Calu3 (cell line): ENCODE results near the gene CAVIN2. TPM values are rescaled to one million over a fixed set of nuclear protein-coding genes. Genes with fewer than 3 reads are reported as not detected.
A peak's percentile ranks its signal among the peaks of the same experiment; 100 is the strongest.

Source experiments
- Bru-seq: library from RNA; stranded (reverse); fragments of 400-500 nt; gene quantifications from one replicate; lab custom pipeline; 2021; lab: Mats Ljungman, UMichigan
- BruChase-seq, 2 experiments: library from RNA; stranded (reverse); fragments of 400-500 nt; gene quantifications; one replicate each; lab custom pipeline; 2021; lab: Mats Ljungman, UMichigan
- BruUV-seq: library from RNA; stranded (reverse); fragments of 400-500 nt; replicated peaks from 2 replicates; lab custom pipeline; 2021; lab: Mats Ljungman, UMichigan
- CTCF ChIA-PET: fragments of 300-600 bp; sonication (Branson Sonifier 250); formaldehyde crosslinking; loops from one replicate; lab custom pipeline; 2022; ENCODE audit warnings: antibody characterized with exemption; lab: Charles Lee
- DNase-seq: peaks from one replicate; pipeline ENCODE4 v3.0.0; 2022
- H3K27ac Mint-ChIP-seq: one replicate; pipeline ENCODE4 v1.8.0; 2022; ENCODE audit warnings: mixed read lengths; ENCODE audit not compliant: unreplicated experiment
- H3K27me3 Mint-ChIP-seq: one replicate; pipeline ENCODE4 v1.8.0; 2022; ENCODE audit warnings: mixed read lengths; ENCODE audit not compliant: unreplicated experiment
- H3K36me3 Mint-ChIP-seq: one replicate; pipeline ENCODE4 v1.8.0; 2022; ENCODE audit warnings: mild to moderate bottlenecking, moderate library complexity, mixed read lengths; ENCODE audit not compliant: insufficient read depth, unreplicated experiment
- H3K4me1 Mint-ChIP-seq: one replicate; pipeline ENCODE4 v1.8.0; 2022; ENCODE audit warnings: mild to moderate bottlenecking, low read depth, mixed read lengths; ENCODE audit not compliant: unreplicated experiment
- H3K4me3 Mint-ChIP-seq: one replicate; pipeline ENCODE4 v1.8.0; 2022; ENCODE audit warnings: mild to moderate bottlenecking, low read depth, moderate library complexity, mixed read lengths; ENCODE audit not compliant: unreplicated experiment
- H3K9me3 Mint-ChIP-seq: one replicate; pipeline ENCODE4 v1.8.0; 2022; ENCODE audit warnings: low read depth, mixed read lengths; ENCODE audit not compliant: unreplicated experiment
- CTCF ChIP-seq: fragments of 200-600 bp; IDR thresholded peaks from one replicate; pipeline ENCODE4 v1.8.0; 2022; ENCODE audit warnings: antibody characterized with exemption; ENCODE audit not compliant: unreplicated experiment
- intact Hi-C: fragments of 100-400 bp; cut with micrococcal nuclease; formaldehyde crosslinking; loops from one replicate; pipeline ENCODE4 v1.10.0; 2022; ENCODE audit not compliant: unreplicated experiment
- long read RNA-seq: library from polyadenylated mRNA; stranded (forward); transcript quantifications from one replicate; pipeline ENCODE4 v2.0.0, GENCODE V29; 2022
- total RNA-seq: library from RNA; stranded (reverse); gene quantifications from 2 replicates; pipeline ENCODE4 v1.2.3, GENCODE V29; 2022

CAVIN2 gene
- not detected in 2 replicates for total RNA-seq
- Bru-seq, nascent RNA = not detected
- BruChase-seq, experiment 1, labeled RNA remaining after a 6-hour chase = not detected
- percentile 6 among the genes with signal in this experiment for BruChase-seq, experiment 2, labeled RNA remaining after a 2-hour chase
- long read RNA-seq = 0 reads

- Mint-ChIP-seq H3K4me3 (no peak within 1 kb of the TSS), H3K9me3 (no peaks in the 10 kb centered on the region), H3K27ac (no peak within 1 kb of the TSS), H3K36me3 (no peaks in the 10 kb centered on the region), H3K4me1 (no peaks in the 10 kb centered on the region), H3K27me3 (no peaks in the 10 kb centered on the region)
- CTCF ChIA-PET = interaction anchor here (0.6 kb wide), 2 partner anchors 118 to 250 kb away, joined by 5 to 6 read pairs; no protein-coding TSS in a partner anchor
- TF ChIP-seq CTCF = no peak
- BruUV-seq = no TSS peak
- intact Hi-C loops = no loop called here
- DNase-seq = peak; percentile 15
These were observed at the start of gene CAVIN2 for GRCh38 chr2:191846515-191847476. CAVIN2 (minus strand) TSS chr2:191847088; CDS start chr2:191846925, 163 bp downstream.

- BruUV-seq = no TSS peak
- H3K36me3 Mint-ChIP-seq = no peaks in the 10 kb centered on the region
- H3K27ac Mint-ChIP-seq = peak overlapping the region; percentile 5
- H3K4me3 Mint-ChIP-seq = no peak overlapping the region
- CTCF ChIA-PET = interaction anchor here (0.6 kb wide), 1 partner anchor 95 kb away, joined by 3 read pairs; no protein-coding TSS in a partner anchor
- no peak for TF ChIP-seq CTCF
- intact Hi-C loops = loop anchor here (2.0 kb wide), 1 partner anchor 31 kb away; no protein-coding TSS in a partner anchor
- H3K27me3 Mint-ChIP-seq = no peaks in the 10 kb centered on the region
- DNase-seq = no peak
- H3K4me1 Mint-ChIP-seq = peaks cover 41% of the 10 kb centered on the region
- H3K9me3 Mint-ChIP-seq = peaks cover 11% of the 10 kb centered on the region
These were observed 48.9 kb upstream of the CAVIN2 start for GRCh38 chr2:191895743-191896142.

GRCh38 chr2:191895195-191895594 is 48.3 kb upstream of the CAVIN2 start:
- H3K4me3 Mint-ChIP-seq = no peak overlapping the region
- peak overlapping the region; percentile 5 for H3K27ac Mint-ChIP-seq
- intact Hi-C loops = loop anchor here (2.0 kb wide), 1 partner anchor 32 kb away; no protein-coding TSS in a partner anchor
- DNase-seq = no peak
- H3K4me1 Mint-ChIP-seq = peaks cover 41% of the 10 kb centered on the region
- BruUV-seq = no TSS peak
- CTCF ChIA-PET = no interaction called here
- TF ChIP-seq CTCF = no peak
- H3K27me3 Mint-ChIP-seq = no peaks in the 10 kb centered on the region
- peaks cover 7% of the 10 kb centered on the region for H3K9me3 Mint-ChIP-seq
- no peaks in the 10 kb centered on the region for H3K36me3 Mint-ChIP-seq

GRCh38 chr2:191894681-191895147 is 47.8 kb upstream of the CAVIN2 start:
- no peak for TF ChIP-seq CTCF
- no peak for DNase-seq
- no peaks in the 10 kb centered on the region for H3K27me3 Mint-ChIP-seq
- H3K27ac Mint-ChIP-seq = peak overlapping the region; percentile 5
- BruUV-seq = no TSS peak
- CTCF ChIA-PET = no interaction called here
- no peak overlapping the region for H3K4me3 Mint-ChIP-seq
- H3K9me3 Mint-ChIP-seq = peaks cover 7% of the 10 kb centered on the region
- intact Hi-C loops = loop anchor here (2.0 kb wide), 1 partner anchor 32 kb away; no protein-coding TSS in a partner anchor
- H3K4me1 Mint-ChIP-seq = peaks cover 37% of the 10 kb centered on the region
- H3K36me3 Mint-ChIP-seq = no peaks in the 10 kb centered on the region
